IPS-20b (cell line): ENCODE measurements around the gene PNLIPRP2.

ENCODE experiments used
- H3K27ac ChIP-seq: one replicate; pipeline ENCODE4 v1.5.1; 2013; ENCODE audit warnings: low read length
- H3K27me3 ChIP-seq: 2 replicates; pipeline ENCODE4 v1.6.1; 2013; ENCODE audit warnings: mild to moderate bottlenecking, low read length, inconsistent platforms; ENCODE audit not compliant: insufficient read depth
- H3K36me3 ChIP-seq: 2 replicates; pipeline ENCODE4 v1.6.1; 2013; ENCODE audit warnings: low read depth, mild to moderate bottlenecking, inconsistent platforms, low read length, moderate library complexity; ENCODE audit not compliant: insufficient read depth
- H3K4me1 ChIP-seq: 2 replicates; pipeline ENCODE4 v1.6.1; 2013; ENCODE audit warnings: mild to moderate bottlenecking, control low read depth, inconsistent platforms, low read length, moderate library complexity; ENCODE audit not compliant: insufficient read depth
- H3K4me3 ChIP-seq: 2 replicates; pipeline ENCODE4 v1.5.1; 2013; ENCODE audit warnings: mild to moderate bottlenecking, low read length, inconsistent platforms
- H3K9ac ChIP-seq: 2 replicates; pipeline ENCODE4 v1.6.1; 2013; ENCODE audit warnings: low read depth, mild to moderate bottlenecking, inconsistent platforms, low read length, moderate library complexity
- H3K9me3 ChIP-seq: 2 replicates; pipeline ENCODE4 v1.6.1; 2013; ENCODE audit warnings: mild to moderate bottlenecking, low read depth, low read length, inconsistent platforms; ENCODE audit not compliant: insufficient read depth

PNLIPRP2 gene

DNA sequence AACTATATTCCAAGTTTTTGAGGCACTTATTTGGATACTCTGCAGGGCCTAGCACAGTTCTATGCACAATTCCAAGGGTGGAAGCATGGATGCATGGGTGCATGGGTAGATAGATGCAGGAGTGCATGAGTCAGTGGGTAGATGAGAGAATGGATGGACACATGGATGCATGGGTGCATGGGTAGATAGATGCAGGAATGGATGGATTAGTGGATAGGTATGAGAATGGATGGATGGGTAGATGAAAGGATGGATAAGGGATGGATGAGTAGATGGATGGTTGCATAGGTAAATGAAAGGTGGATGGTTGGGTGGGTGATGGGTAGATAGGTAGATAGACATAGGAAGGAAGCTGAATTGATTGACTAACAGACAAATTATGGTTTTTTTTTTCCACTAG, 15.6 kb downstream of the PNLIPRP2 start:
- Histone ChIP-seq H3K4me1 (no peaks in the 10 kb centered on the region), H3K4me3 (no peak overlapping the region), H3K27ac (no peak overlapping the region)

DNA sequence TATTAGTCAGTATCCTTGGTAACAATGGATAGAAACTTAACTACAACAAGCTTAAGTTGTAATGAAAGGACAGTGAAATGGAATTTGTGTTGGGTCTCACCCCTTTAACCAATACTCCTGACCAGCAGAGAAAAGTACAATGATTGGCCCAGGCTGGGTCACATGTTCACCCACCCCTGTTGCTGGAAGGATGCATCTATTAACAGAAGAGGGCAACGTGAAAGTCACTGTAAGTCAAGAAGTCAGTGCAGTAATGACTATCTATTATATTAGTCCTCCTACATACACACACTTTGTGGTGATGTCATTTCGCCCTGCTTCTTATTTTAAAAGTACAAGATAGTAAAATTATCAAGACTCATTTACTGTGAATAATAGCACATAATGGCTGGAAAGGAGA, 16.2 kb downstream of the PNLIPRP2 start:
- no peaks in the 10 kb centered on the region for H3K27me3 ChIP-seq
- no peak overlapping the region for H3K27ac ChIP-seq
- H3K36me3 ChIP-seq: no peaks in the 10 kb centered on the region
- H3K9ac ChIP-seq: no peak overlapping the region
- H3K4me3 ChIP-seq: no peak overlapping the region
- no peaks in the 10 kb centered on the region for H3K4me1 ChIP-seq
- H3K9me3 ChIP-seq: no peaks in the 10 kb centered on the region

More for the DNA sequence above, 15.6 kb downstream of the PNLIPRP2 start:
- Histone ChIP-seq H3K27me3 (no peaks in the 10 kb centered on the region), H3K36me3 (no peaks in the 10 kb centered on the region), H3K9ac (no peak overlapping the region), H3K9me3 (no peaks in the 10 kb centered on the region)

DNA sequence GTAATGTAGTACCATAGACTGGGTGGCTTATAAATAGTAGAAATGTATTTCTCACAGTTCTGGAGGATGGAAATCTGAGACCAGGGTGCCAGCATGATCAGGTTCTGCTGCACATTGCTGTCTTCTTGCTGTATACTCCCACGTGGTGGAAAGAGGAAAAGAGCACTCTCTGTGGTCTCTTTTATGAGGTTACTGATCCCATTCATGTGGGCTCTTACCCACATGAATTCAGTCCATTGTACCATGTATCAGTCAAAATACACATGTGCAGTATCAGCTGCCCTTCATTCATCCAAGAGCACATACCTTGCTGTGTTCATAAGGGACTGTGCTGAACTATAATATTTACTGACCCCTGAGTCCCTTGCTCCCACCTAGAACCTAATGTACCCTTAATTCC, 17.1 kb downstream of the PNLIPRP2 start:
- no peaks in the 10 kb centered on the region for H3K4me1 ChIP-seq
- no peaks in the 10 kb centered on the region for H3K9me3 ChIP-seq
- no peaks in the 10 kb centered on the region for H3K36me3 ChIP-seq
- H3K4me3 ChIP-seq: no peak overlapping the region
- no peak overlapping the region for H3K27ac ChIP-seq
- no peaks in the 10 kb centered on the region for H3K27me3 ChIP-seq
- H3K9ac ChIP-seq: no peak overlapping the region

DNA sequence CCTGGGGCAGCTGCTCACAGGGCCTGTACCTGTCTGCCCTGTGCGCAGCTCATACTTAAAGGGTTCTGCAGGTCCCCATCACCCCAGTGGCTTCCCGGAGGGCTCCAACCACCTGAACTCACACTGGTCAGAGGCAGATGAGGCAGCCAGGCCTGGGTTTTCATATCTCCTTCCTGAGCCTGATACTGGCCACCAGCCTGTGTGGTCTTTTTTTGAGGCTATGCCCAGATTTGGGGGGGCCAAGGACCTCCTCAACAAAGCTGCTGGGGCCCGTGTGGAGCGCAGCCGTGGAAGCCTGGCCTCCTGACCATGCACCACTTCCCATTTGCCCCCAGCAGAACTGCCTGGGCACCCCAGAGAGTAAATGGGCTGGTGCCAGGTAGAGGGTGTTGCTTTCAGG, 25.7 kb downstream of the PNLIPRP2 start:
- Histone ChIP-seq H3K4me1 (no peaks in the 10 kb centered on the region), H3K27ac (no peak overlapping the region), H3K9ac (no peak overlapping the region), H3K9me3 (no peaks in the 10 kb centered on the region), H3K36me3 (no peaks in the 10 kb centered on the region), H3K4me3 (no peak overlapping the region), H3K27me3 (no peaks in the 10 kb centered on the region)

DNA sequence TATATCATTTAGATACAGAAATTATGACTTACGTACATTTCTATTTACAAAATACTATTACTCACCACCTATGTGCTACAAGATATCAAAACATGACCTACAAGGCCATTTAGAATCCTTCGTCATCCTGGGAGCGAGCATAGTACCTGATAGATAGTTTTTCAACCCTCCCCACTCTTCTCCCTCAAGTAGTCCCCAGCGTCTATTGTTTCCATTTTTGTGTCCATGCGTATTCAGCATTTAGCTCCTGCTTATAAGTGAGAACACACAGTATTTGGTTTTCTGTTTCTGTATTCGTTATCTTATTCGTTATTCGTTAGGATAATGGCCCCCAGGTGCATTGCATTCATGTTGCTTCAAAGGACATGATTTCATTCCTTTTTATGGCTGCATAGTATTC, 28.1 kb downstream of the PNLIPRP2 start:
- Histone ChIP-seq H3K27ac (no peak overlapping the region), H3K4me1 (no peaks in the 10 kb centered on the region), H3K27me3 (no peaks in the 10 kb centered on the region), H3K9ac (no peak overlapping the region), H3K4me3 (no peak overlapping the region), H3K36me3 (no peaks in the 10 kb centered on the region), H3K9me3 (no peaks in the 10 kb centered on the region)

DNA sequence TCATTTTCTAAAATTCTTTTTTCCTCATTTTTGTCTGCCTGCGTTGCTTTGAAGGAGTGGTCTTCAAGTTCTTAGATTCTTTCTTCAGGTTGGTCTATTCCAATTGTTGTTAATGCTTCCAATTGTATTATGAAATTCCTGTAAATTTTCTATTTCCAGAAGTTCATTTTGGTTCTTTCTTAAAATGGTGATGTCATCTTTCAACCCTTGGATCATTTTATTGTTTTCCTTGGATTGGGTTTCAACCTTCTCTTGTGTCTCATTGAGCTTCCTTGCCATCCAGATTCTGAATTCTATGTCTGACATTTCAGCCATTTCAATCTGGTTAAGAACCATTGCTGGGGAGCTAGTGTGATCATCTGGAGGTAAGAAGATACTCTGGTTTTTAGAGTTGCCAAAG, 33.1 kb downstream of the PNLIPRP2 start:
- Histone ChIP-seq H3K36me3 (no peaks in the 10 kb centered on the region), H3K9ac (no peak overlapping the region), H3K4me1 (no peaks in the 10 kb centered on the region), H3K27ac (no peak overlapping the region), H3K9me3 (no peaks in the 10 kb centered on the region), H3K27me3 (no peaks in the 10 kb centered on the region), H3K4me3 (no peak overlapping the region)

DNA sequence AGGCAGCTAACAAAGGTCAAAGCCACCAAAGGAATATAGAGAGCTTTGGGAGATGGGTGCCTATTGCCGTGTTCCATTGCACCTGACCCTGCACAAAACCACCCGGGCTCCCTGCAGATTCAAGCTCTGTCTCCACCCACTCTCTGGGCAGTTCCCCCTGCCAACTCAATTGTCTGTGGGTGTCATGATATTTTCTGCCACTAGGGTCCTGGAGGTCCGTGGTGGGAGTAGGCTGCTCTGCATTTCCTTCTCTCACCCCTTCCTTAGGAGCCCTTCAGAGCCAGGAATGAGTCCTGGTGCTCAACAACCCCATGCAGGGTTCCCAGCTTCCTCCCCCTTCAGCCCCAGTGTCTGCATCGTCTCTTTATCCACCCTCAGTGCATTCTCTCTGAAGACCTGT, 34.1 kb downstream of the PNLIPRP2 start:
- no peak overlapping the region for H3K27ac ChIP-seq
- no peaks in the 10 kb centered on the region for H3K4me1 ChIP-seq
- H3K9me3 ChIP-seq: no peaks in the 10 kb centered on the region
- H3K27me3 ChIP-seq: no peaks in the 10 kb centered on the region
- H3K36me3 ChIP-seq: no peaks in the 10 kb centered on the region
- no peak overlapping the region for H3K9ac ChIP-seq
- no peak overlapping the region for H3K4me3 ChIP-seq

DNA sequence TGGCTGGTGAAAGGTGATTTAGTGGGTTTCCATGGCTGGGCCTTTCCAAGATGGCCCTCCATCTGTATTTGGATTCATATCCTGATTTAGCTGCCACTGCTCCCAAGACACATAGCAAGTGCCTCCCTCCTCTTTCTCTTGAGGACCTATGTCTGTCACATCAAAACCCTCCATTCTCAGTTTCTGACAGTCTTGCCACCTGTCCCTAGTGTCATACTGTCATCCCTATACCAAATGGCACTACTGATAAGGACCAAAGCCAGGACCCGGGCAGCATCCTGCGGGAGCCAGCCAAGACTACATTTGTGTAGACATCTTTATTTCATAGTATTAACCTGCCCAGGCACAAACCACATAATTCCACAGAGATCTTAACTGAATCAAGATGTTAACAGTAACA, 34.8 kb downstream of the PNLIPRP2 start:
- no peak overlapping the region for H3K4me3 ChIP-seq
- H3K9ac ChIP-seq: no peak overlapping the region
- no peak overlapping the region for H3K27ac ChIP-seq
- H3K4me1 ChIP-seq: no peaks in the 10 kb centered on the region
- no peaks in the 10 kb centered on the region for H3K36me3 ChIP-seq
- H3K9me3 ChIP-seq: no peaks in the 10 kb centered on the region
- H3K27me3 ChIP-seq: no peaks in the 10 kb centered on the region

DNA sequence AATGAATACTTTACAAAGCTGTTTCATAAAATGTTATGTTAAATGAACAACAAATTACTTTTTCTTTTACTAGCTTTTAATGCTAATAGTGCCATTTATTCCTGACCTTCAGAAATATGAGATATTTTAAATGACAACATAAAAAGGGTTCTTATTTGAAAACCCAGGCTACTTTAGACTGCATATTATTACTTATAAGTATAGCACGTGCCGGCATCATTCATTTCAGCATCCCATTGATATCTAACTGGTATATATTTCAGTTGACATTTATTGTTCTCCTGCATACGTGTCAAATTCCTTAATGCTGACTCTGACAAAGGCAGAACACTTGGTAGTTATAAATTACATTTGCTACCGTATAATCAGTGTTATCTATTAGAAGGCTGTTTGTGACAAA, 35.3 kb downstream of the PNLIPRP2 start:
- H3K4me1 ChIP-seq: no peaks in the 10 kb centered on the region
- H3K4me3 ChIP-seq: no peak overlapping the region
- no peaks in the 10 kb centered on the region for H3K27me3 ChIP-seq
- no peak overlapping the region for H3K27ac ChIP-seq
- H3K9me3 ChIP-seq: no peaks in the 10 kb centered on the region
- H3K36me3 ChIP-seq: no peaks in the 10 kb centered on the region
- no peak overlapping the region for H3K9ac ChIP-seq

DNA sequence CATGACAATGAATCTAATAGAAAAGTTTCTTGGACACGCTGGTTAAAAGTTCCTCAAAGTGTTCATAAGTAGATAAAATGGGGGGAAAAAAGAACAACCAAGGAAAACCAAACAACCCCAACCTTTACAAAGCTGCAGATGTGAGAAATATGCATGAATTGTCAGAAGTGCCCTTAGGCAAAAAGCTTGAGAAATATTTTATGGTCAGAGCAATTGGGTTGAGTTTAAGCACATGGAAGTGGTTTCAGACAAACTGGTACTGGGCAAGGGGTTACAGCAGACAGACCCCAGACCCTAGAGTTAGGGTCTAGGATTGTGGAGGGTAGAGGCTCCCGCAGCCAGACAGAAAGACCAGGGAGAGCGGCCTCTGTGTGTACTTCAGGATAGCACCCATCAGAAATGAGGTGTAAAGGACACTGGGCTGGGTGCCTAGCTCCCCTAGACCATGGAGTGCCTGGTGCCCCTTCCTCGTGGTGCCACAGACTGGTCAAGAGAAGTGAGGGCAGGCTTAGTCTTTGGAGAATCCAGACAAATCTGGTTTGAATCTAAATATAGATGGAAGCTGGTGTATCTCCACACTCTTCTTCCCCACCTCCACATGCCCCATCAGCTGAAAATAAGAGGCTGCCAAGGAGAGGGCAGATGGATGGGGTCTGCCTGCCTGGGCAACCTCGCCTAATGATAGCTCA, 37.3 kb downstream of the PNLIPRP2 start:
- peaks cover 6% of the 10 kb centered on the region for H3K36me3 ChIP-seq
- H3K9ac ChIP-seq: no peak overlapping the region
- H3K4me3 ChIP-seq: no peak overlapping the region
- H3K27me3 ChIP-seq: no peaks in the 10 kb centered on the region
- no peak overlapping the region for H3K27ac ChIP-seq
- H3K9me3 ChIP-seq: no peaks in the 10 kb centered on the region
- no peaks in the 10 kb centered on the region for H3K4me1 ChIP-seq

DNA sequence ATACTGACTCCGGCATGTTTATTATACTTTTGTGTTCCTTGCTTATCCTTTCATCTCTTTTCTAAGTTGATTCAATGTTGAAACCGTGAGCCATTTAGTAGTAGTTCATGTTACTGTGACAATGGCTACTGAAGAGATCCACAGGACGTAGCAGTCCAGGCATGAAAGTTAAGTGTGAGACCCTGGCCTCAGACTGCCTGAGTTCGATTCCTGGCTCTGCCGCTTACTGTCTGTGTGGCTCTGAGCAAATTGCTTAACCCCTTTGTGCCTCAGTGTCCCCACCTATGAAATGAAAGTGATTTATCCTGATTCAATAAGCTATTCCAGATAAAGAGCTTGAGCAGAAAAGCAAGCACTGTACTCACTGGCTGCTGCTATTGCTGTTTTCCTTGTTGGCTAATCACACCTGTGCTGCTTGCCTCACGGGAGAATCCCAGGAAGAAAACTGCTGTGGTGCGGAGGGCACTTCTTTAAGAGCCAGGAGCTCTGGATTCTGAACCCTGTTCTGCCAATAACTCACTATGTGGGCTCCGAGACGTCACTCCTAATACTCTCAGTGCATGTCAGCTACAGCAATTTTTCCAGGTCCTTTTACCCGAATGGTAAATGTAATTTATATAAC, 38.4 kb downstream of the PNLIPRP2 start:
- no peaks in the 10 kb centered on the region for H3K9me3 ChIP-seq
- H3K4me1 ChIP-seq: no peaks in the 10 kb centered on the region
- H3K27ac ChIP-seq: no peak overlapping the region
- H3K27me3 ChIP-seq: no peaks in the 10 kb centered on the region
- H3K9ac ChIP-seq: no peak overlapping the region
- H3K36me3 ChIP-seq: peaks cover 16% of the 10 kb centered on the region
- no peak overlapping the region for H3K4me3 ChIP-seq

DNA sequence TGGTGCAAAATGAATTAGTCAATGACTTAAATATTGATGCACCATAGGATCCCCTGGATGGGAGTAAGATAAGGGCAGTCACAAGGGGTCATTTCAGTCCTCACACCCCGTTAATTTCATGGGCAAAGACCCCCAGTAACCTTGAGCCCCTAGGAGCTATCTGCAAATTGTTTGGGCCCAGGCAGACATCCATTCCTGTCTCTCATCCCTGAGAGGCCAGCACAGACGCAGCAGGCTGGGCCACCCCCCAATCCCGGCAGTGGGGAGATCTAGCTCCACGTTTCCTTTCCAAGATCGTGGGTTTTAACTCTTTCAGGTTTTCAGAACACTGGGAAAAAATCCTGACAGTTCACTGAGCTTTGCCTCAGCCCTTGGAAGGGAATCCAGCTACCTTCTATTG, 40.1 kb downstream of the PNLIPRP2 start:
- Histone ChIP-seq H3K4me3 (no peak overlapping the region), H3K9ac (no peak overlapping the region), H3K4me1 (no peaks in the 10 kb centered on the region), H3K36me3 (peaks cover 24% of the 10 kb centered on the region), H3K27me3 (no peaks in the 10 kb centered on the region), H3K9me3 (no peaks in the 10 kb centered on the region), H3K27ac (no peak overlapping the region)
